NCI-H69 (cell line): ENCODE results near the gene THEMIS.
"Not testable (repeated sequence)": the region's sequence is repeated elsewhere in the genome, so short reads cannot be mapped to it uniquely, and the experiment has no call there.

Experiments
- DNase-seq: peaks from one replicate; lab custom pipeline; 2025; lab: John Stamatoyannopoulos, UW

THEMIS gene

DNA sequence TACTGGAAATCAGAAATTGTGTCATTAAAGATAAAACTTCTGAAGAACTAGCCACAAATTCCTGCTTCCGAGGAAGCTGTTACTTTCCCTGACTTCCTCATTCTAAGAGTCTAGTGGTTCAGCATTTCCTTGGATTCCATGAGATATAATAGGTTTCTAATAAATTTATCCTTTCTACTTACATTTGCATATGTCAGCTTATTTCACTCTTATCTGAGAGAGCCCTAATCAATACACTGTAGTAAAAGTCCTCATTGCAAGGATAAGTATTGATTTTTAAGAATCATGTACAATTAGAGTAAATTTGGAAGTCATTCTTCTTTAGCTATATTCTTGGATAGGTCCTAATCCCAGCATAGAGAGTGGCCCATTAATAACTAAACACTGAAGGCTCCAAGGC lies 16.9 kb upstream of the THEMIS start:
- no peak for DNase-seq

DNA sequence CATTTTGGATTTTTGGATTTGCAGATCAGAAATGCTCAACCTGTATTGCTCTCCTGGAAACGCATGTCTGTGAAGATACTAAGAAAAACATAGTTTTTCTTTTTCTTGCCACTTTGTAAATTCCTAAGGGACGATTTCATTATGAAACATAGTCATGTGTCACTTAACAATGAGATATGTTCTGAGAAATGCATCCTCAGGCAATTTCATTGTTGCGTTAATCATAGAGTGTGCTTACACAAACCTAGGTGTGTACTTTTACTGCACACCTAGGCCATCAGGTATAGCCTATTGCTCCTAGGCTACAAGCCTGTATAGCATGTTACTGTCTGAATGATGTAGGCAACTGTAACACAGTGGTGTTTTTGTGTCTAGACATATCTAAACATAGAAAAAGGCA lies 13.4 kb upstream of the THEMIS start:
- DNase-seq: no peak

DNA sequence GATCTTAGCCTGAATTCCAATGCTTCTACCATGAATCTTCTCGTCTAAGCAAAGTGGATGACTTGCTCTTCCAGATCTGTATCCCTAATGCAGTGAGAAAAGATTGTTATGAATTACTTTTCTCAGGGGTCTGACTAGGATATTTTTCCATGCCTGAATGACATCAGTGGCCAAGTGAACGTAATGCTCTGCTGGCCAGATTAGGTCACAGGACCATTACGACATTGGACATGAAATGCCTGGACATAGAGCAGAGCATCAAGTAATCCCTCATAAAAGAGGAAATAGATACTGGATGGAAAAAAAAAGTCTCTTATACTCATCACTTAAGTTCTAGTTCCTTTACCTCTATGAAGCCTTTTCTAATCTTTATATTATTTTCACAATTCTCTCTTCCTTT lies 12.1 kb upstream of the THEMIS start:
- DNase-seq: no peak

DNA sequence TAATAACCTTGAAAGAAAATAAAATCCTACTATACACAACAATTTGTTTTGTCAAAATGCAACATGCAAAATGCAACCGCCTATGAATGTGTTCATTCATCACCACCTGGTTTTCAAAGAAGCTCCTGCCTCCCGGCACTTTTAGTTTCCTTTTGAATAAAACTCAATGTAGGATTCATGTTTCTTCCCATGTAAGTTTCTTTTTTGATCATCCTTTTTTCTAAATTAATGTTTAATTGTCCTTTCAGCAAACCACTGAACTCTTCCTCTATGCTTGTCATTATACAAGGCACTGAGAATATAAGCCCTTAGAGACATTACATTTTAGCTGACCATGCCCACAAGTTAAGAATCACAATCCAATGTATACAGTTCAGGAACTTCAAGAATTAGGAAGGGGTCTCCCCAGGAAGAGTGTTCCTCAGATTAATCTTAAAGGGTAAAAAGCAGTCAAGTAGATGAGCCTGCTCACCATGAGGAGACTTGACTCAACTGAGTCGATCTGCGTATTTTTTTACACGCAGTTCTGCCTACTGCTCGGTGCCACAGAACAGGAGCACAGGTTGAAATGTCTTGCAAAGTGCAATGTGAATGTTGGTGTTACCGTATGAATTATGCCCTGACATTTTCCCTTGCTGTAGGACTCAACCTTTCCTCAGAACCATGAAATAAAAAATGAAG lies 7.2 kb upstream of the THEMIS start:
- no peak for DNase-seq

DNA sequence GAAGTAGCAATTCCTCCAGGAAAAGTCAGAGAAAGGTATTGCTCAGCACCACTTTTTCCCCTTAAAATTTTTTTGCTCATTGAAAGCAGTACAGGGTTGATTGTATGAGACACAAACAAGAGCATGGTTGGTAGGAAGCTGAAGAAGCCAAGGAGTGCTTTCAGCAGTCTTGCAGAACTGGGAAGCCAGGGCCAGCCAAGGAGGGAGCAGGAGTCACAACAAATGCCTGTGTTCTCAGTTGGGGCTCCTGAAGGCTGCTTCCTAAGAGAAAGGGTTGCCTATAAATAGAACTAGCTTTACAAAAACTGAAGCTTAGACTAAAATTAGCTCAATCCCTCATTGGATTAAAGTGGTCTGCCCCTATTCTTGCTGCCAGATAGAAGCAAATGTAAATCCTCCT lies 3.3 kb upstream of the THEMIS start:
- no peak for DNase-seq

DNA sequence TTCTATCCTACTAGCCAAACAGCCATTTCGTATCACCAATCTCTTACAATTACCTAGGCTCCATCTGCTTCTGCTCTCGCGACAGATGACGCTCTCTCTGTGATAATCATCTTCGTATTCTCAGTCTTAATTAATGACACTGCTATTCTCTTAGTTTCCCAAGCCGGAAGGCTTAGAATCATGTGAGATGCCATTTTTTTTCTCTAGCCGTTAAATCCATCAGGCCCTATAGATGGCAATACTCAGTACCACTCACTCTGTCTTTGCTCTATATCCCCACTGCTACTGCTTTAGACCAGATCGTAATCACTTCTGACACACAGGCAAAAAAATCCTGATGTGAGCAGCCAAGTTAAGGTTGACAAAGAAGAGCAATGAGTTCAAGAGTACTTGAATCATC lies 2.1 kb upstream of the THEMIS start:
- DNase-seq: no peak

DNA sequence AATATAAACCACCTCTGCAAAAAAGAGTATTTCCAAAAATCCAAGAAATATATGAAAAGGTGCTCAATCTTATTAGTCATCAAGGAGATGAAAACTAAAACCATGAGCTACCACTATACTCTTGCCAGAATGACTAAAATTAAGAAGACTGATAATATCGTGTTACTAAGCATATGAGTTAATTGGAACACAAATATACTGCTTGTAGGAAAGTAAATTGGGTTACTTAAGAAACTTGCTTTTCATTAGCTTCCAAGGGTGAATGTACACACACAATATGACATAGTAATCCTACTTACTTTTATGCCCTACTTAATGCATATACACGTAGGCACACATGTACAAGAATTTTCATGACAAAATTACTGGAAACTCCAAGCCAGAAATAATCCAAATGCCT lies 3.4 kb downstream of the THEMIS start:
- peak; percentile 58 for DNase-seq

DNA sequence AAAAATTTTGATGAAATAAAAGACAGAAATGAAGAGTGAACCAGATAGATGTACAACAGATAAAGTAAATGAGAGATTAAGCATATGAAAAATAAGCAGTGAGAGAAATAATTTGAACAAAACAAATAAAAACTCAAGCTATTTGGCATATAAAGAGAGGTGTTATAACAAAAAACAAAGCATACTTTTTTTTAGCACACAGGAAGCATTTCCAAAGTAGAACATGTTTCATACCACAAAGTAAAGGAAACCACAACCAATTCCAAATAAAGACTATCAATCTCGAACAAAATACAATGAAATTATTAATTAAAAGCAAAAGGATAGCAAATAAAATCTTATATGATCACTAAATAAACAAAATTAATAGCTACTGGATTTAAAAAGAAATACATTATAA lies 6.8 kb downstream of the THEMIS start:
- no peak for DNase-seq

DNA sequence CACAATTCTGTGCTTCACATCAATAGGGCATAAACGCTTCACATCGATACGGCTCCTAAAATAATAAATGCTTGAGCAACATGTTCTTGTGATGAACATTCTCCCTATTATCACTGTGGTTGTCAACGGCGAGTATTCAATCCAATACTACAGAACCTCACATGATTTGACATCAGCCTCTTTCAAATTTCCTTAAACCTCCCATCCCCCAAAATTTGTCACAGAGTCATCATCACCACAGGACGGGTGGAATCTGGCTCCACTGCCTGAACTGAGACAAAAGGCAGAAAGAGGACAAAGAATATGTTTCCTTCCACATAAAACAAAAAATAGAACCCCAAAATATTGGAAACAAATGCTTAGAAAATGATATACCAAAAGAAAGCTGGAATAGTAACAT lies 7.3 kb downstream of the THEMIS start:
- DNase-seq: no peak

DNA sequence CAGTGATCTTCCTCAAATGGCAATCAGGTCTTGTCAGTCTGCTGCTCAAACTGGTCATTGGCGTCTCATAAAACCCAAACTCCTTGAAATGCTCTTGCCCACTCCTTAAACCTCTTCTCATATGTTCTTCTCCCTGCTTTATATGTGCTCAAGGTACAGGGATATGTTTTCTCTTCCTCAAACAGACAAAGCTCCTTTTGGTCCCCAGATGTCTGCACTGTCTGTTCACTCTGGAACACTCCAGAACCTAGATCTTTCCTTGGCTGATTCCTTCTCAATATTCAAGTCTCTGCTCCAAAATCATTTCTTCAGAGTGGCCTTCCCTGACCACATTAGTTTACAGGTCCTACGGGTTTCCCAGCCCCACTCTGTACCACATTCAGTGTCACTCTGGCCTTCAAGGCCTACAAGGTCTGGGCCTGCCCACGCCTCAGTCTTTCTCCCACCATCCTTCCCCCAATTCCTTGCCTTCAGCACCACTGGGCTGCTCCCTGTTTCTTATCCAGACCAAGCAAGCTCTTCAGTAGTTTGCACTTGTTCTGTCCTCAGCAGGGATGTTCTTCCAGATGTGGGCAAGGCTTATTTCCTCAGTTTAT lies 9.0 kb downstream of the THEMIS start:
- no peak for DNase-seq

DNA sequence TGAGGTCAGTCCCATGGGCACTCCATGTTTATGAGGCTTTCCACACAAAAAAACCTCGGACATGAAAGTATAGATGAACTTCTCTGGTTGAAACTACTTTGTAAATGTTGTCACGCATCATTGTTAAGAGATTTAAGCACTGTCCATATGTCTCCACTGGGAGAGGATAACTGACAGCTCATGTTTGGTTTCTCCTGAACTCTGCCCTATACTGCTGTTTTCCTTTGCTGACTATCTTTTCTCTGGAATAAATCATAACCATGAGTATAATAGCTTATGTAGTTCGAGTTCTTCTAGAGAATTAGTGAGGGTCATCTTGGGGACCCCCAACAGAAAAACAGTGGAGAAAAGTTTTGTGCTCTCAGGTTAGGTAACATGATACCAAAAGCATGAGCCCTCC lies 14.3 kb downstream of the THEMIS start:
- DNase-seq: no peak

DNA sequence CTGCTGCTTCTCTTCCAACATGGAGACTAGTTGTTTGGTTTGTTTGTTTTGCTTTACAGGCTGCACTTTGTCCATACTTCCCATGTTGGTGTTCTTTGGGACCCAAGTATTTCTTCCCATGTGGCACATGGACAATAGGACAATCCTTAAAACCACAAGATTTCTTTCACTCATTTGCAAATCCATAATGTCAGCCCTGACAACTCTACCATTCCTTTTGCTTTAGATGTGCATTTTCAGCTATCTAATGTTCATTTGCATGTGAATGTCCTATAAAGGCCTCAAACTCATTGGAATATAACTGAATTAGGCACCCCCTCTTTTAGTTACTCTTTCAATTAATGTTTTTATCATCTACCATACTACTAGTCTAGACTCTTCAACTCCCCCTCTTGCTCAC lies 16.7 kb downstream of the THEMIS start:
- DNase-seq: no peak

DNA sequence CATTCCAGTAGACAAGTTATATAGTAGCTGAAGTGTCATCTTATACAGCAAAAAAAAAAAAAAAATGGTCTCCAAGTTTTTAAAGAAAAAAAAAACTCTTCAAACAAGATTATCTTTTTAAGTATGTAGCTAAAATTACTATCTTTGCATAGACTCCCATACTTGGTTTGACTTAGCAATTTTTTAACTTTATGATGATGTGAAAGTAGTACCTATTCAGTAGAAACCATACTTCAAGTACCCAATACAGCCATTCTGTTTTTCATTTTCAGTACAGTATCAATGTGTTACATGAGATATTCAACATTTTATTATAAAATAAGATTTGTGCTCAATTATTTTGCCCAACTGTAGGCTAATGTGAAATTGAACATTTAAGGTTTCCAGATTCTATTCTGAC lies 18.9 kb downstream of the THEMIS start:
- DNase-seq: not testable (repeated sequence)

DNA sequence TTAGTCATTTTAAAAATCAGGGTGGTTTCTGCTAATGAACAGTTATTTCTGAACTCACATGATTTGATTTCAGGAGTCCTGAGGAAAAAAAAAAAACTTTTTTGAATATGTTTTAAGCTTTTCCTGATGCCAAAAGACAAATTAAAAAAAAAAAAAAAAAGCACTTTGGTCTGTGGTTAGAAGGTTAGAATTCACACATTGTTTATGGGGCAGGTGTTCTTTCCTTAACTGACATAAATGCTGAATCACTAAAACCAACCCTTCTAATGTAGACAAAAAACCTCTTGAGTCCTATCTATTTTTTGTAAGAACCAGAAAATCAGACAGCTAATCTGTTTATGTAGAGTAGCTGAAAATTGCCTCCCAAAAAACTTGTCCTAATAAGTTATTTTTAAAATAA lies 20.4 kb downstream of the THEMIS start:
- peak; percentile 39 for DNase-seq

DNA sequence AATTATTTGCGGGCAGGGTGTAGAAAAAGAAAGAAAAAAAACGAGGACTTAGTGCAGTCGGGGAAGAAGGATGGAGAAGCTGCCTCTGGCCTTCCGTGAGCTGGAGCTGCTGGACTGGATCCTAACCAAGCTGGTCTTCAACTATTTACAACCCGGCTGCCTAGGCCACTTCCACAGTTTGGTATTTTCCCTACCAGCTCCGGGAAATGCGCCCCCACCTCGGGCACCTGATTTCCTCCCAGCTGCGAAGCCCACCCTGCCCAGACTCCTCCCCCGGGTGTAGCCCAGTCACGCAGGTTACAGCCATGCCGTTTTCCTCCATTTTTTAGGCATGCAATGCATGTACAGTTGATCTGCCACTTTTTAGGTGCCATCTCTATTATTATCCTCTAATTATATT lies 21.2 kb downstream of the THEMIS start:
- DNase-seq: peak; percentile 99

DNA sequence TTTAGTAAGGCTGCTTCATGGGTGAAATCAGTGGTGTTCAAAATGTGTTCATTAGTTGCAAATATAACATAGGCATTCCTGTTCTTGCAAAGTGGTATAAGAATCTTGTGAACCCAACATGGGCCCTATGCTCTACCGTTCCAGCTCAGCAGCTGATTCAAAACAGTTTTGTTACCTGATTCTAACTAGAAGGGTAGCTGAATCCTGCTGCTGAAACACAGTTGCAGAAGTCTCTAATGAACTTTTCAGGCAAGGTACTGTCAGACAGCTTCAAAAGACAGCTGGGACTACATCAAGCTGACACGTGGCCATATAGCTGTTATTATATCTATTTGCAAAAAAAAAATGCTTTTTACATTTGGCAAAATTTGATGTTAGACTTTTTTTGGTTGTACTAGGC lies 22.7 kb downstream of the THEMIS start:
- DNase-seq: no peak

DNA sequence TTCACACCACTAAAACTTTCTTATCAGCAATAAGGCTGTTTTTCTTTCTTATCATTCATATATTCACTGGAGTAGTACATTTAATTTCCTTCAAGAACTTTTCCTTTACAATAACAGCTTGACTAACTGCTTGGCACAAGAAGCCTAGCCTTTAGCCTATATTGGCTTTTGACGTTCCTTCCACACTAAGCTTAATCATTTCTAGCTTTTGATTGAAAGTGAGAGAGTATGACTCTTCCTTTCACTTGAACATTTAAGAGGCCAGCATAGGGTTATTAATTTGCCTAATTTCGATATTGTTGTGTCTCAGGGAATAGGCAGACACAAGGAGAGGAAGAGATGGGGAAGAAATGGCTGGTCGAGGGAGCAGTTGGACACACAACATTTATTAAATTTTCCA lies 23.6 kb downstream of the THEMIS start:
- no peak for DNase-seq

DNA sequence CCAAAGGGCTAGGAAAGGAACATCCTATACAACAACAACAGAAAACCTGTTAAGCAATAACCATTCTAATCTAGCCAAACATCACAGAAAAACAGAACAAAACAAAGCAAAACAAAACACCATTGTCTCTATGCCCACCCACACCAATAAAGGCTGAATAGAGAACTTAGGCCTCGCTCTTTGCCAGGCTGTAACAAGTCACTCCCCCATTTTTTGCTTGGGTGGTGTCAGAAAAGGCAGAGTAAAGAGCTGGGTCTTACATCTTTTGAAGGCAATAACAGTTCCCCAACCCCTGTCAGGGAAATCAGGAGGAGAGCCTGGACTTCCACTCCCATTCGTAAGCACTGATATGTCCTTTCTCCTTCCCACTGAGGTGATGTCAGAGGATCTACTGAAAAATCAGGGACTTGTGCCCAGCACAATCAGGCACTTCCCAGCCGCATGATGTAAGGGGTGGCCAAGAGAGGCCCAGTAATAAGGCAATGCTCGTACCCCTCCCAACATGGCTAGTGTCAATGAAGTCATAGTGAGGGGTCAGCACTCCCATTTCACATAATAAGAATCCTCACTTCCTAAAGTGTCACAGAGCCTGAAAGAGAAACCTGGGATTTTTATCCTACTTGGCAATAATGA lies 31.0 kb downstream of the THEMIS start:
- DNase-seq: peak; percentile 23

DNA sequence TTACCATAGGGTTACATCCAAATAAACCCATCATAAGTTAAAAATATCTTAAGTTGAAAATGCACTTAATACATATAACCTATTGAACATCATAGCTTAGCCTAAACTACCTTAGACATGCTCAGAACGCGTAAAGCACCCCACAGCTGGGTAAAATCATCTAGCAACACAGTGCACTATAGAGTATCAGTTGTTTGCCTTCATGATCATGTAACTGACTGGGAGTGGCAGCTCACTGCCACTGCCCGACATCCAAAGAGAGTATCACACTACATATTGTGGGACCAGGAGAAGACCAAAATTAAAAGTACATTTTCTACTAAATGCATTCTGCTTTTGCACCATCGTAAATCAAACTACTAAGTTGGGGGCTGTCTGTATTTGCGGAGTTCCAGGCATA lies 31.7 kb downstream of the THEMIS start:
- no peak for DNase-seq

DNA sequence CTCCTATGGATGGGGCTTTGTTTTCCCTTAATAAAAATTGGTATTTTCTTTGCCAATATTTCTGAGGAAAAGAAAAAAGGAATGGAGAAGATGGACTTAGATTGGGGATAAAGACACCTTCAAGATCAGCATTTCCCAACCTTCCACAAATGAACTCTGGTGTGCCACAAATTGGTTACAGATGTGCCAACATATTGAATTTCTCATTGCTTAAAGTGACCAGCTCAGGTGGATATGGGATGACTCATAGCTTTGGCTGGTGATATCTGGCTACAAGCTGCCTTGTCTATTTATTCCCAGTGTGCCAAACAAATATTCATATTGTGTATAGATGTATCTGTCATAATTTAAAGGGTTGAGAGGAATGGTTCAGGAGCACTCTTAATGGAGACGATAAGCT lies 32.5 kb downstream of the THEMIS start:
- DNase-seq: peak; percentile 42

DNA sequence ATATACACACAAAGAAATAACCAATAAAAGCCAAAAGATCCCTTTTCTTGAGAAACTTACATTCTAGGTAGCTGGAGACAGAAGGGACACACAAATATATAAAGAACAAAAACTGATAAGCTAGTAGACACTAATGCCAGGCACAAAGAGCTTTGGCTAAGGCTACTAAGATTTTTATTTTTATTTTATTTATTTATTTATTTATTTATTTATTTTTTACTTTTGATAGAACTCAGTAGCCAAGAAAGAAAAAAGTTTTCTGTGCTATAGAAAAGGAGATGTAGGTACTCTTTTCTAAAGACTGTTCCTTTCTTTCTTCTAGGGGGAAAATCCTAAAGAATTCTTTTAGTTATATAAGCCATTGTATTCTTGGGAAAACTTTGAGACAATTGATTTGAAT lies 34.1 kb downstream of the THEMIS start:
- no peak for DNase-seq

DNA sequence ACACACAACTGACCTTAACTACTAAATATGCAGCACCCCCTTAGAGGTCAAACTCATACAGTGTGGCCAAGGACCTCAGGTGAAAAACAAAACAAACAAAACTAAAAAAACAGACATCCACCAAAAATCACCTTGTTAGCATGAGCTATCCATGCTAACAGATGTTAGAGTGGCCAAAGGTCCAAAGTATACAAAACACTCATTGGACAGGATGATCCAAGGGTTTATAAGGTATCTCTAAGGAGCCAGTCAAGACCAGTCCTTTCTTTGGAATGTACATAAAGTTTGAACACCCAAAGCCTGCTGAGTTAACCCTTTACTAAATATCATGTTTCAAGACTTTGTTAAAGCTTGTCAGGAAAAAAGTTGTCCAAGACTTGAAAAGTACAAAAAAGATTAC lies 35.8 kb downstream of the THEMIS start:
- DNase-seq: no peak

DNA sequence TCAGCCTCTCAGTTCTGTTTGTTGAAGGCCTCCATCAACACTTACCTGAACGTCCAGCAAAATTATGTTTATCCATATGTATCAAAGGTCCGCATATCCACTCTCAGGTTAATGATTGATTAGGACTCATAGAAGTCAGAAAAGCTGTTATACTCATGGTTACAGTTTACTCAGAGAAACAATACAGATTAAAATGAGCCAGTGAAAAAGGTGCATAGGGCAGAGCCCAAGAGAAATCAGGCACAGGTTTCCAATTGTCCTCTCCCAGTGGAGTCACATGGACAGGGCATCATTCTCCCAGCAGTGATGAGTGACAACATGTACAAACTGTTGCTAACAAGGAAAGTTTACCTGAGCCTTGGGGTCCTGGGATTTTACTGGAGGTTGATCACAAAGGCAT lies 36.2 kb downstream of the THEMIS start:
- DNase-seq: no peak

DNA sequence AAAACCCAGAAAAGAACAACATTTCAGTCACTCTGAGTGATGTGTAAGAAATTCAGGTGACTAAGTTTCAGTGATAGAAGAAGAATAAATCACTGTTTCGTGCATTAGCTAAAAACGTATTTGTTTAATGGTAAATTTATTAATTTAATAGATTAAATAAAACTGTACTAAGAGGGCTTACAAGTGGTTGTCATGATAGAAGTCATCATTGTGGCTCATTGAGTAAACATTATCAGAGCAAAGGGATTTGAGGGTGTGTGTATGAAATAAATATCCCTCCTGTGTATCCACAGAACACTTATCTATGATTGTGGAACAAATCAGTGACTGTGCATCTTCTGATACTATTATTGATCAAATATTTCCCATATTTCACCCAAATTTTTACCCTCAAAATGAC lies 40.1 kb downstream of the THEMIS start:
- DNase-seq: no peak
